Epithelial cell of proximal tubule (primary cell): ENCODE results near the gene SHANK1. TPM values are rescaled to one million over a fixed set of nuclear protein-coding genes. Genes with fewer than 3 reads are reported as not detected.

Experiments used
- DNase-seq: peaks from one replicate; pipeline ENCODE4 v3.0.0-alpha.2; 2011; ENCODE audit warnings: low read depth
- H3K4me3 ChIP-seq: 2 replicates; pipeline ENCODE4 v1.5.1; 2011; ENCODE audit warnings: low read depth, mild to moderate bottlenecking, low read length
- total RNA-seq: library from RNA; depleted of rRNA; stranded (reverse); fragments of >200 nt; gene quantifications from 2 replicates; pipeline ENCODE4 v1.2.3, GENCODE V29; 2015
- TF ChIP-seq, protein P1 (sequence below): conservative IDR thresholded peaks from 2 replicates; pipeline ENCODE4 v1.5.1; 2012; ENCODE audit warnings: low read depth, mild to moderate bottlenecking, low read length

SHANK1 gene
- total RNA-seq, 1 donor from 2014 or later, result 0.29 TPM

DNA sequence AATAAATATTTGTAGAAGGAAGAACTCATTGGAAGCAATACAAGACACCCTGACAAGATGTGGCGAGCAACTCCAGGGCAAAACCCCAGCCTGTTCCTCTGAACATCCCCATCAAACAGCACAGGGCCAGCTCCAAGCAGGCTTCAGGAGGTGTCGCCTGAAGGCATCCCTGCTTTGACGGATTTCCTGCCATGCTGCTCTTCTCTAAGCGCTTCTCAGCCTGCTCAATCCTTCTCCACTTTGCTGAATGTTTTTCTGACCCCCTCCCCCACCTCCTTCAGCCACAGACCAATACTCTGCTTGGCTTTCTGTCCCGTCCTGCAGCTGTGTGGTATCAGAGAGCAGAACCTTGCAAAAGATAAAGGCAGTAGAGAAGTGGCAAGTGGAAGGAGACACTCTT, 42.0 kb downstream of the SHANK1 start:
- no peak overlapping the region for H3K4me3 ChIP-seq
- TF ChIP-seq, protein P1, sequence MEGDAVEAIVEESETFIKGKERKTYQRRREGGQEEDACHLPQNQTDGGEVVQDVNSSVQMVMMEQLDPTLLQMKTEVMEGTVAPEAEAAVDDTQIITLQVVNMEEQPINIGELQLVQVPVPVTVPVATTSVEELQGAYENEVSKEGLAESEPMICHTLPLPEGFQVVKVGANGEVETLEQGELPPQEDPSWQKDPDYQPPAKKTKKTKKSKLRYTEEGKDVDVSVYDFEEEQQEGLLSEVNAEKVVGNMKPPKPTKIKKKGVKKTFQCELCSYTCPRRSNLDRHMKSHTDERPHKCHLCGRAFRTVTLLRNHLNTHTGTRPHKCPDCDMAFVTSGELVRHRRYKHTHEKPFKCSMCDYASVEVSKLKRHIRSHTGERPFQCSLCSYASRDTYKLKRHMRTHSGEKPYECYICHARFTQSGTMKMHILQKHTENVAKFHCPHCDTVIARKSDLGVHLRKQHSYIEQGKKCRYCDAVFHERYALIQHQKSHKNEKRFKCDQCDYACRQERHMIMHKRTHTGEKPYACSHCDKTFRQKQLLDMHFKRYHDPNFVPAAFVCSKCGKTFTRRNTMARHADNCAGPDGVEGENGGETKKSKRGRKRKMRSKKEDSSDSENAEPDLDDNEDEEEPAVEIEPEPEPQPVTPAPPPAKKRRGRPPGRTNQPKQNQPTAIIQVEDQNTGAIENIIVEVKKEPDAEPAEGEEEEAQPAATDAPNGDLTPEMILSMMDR, result no peak
- DNase-seq, result no peak

DNA sequence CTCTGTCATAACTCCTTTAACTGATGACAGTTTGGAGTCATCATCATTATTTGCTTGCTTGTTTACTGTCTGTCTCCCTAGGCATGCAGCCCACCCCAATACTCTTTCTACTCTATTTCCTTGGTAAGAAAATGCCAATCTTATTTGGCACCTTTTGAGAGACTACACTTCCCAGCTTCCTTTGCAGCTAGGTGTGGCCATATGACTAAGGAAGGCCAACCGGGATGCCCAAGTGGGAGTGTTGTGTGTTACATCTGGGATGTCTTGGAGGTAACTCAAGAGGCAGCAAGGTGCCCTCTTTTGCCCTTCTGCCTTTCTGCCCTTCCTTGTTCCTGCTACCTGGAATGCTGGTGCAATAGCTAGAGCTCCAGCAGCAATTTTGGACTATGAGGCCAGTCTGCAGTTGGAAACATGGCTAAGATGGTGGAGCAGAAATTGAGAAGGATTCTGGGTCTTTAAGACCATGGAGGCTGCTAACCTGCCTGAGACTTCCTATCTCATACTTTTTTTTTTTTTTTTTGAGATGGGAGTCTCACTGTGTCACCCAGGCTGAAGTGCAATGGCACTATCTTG, 42.9 kb downstream of the SHANK1 start:
- no peak overlapping the region for H3K4me3 ChIP-seq
- DNase-seq, result no peak
- TF ChIP-seq, protein P1, result no peak

DNA sequence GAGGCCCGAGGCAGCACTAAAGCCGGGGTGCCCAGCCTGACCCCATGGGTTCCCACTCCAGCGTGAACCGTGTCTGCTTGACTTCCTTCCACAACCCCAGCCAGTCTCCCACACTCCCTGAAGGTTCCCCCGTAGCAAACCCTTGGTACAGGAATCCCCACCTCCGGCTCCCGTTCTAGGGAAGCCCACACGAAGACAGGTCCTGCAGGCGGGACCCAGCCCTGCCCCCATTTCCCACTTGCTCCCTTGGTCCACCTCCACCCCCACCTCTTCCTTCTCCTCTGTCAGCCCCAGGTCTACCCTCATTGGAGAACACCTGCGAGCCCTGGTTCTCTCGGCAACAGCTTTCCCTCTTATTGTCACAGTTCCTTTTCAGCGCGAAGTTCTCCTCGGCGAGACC, 46.5 kb downstream of the SHANK1 start:
- TF ChIP-seq, protein P1, result no peak

DNA sequence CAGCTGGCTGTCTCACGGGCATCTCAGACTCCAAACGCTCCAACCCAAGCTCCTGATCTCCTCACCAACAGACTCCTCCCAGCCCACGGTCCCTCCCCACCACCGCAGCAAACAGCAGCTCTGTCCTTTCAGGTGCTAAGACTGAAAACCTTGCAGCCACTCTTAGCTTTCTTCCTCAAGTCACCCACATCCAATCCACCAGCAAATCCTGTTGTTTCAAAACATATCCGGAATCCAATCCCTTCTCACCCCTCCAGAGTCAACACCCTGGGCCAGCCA, 49.6 kb downstream of the SHANK1 start:
- no peak for DNase-seq
- no peak overlapping the region for H3K4me3 ChIP-seq
- TF ChIP-seq, protein P1, result no peak

More for the DNA sequence above, 46.5 kb downstream of the SHANK1 start:
- DNase-seq, result no peak
- no peak overlapping the region for H3K4me3 ChIP-seq

DNA sequence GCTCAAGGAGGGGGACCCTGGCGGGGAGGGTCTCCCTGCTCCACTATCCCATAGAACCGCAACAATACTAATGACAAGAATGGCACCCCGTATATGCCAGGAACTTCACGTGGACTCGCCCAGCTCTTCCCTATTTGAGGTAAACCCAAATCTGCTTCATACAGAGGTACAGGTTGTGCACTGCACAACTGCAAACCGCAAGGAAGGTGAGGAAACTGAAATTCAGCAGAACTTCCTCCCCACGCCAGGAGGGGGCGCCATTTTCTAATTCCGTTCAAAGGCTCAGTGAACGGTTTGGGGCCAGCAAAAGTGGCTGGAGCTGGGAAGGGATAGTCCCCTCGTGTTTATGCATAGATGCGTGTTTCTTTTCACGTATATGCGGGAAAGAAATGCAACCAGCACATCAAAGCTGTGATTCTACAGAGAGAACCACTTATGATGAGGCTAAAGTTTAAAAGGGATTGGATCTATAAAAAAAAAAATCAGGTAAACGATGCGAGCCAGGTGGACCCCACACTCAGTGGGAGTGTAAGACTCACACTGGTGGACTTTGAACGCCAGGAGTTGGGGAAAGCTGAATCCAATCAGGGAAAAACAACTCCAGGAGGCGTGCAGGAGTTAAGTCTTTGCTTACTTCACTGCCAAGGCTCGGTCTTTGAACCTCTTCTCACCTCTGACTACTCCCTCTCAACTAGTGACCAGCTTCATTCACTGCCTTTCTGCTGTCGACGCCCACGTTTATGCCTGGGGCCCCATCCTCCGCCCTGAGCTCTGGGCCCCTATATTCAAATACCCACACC, 50.1 kb downstream of the SHANK1 start:
- TF ChIP-seq, protein P1, result peak; percentile 86
- no peak for DNase-seq
- no peak overlapping the region for H3K4me3 ChIP-seq

DNA sequence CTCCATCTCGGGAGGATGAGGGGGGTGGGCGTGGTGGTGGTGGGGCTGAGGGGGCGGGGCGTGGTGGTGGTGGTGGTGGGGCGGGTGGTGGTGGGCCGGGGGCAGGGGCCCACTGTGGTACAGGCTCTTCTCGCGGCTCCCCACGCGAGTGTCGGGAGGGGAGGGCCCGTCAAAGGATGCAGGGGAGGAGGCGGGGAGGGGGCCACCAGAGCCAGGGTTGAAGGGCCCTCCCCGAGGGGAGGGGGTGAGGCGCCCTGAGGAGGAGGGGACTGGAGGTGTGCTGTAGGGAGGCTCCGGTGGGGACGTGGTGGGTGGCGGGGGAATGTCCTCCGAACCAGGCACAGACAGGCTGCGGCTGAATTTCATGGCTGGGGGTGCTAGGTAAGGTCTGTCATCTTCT, 50.7 kb downstream of the SHANK1 start:
- DNase-seq, result no peak
- TF ChIP-seq, protein P1, result no peak
- no peak overlapping the region for H3K4me3 ChIP-seq

DNA sequence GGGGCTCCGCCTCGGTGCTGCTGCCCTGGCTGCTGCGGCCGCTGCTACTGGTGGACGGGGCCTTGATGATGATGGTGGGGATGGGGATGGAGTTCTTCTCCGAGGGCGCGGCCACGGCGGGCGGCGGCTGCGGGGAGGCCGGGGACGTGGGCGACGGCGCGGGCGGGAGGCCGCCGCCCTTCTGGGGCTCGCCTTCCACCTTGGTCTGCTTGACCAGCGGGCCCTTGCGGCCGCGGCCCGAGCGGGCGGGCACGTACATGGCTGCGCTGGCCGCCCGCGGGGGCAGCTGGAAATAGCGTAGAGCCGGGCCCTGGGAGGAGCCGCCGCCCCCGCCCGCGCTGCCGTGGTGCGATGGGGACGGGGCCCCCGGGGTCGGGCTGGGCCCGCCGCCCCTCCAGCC, 51.2 kb downstream of the SHANK1 start:
- DNase-seq, result no peak
- no peak overlapping the region for H3K4me3 ChIP-seq
- TF ChIP-seq, protein P1, result no peak
